HEK293 (cell line): ENCODE results near the gene PEX14.

Experiments used
- CTCF ChIA-PET: fragments of 350-600 bp; formaldehyde crosslinking; extraction: SDS; loops from one replicate; lab custom pipeline; 2021; ENCODE audit warnings: antibody characterized with exemption; lab: Yijun Ruan, JAX
- POLR2A ChIA-PET: fragments of 300-600 bp; formaldehyde crosslinking; extraction: SDS; loops from one replicate; lab custom pipeline; 2020; ENCODE audit warnings: antibody characterized with exemption, inconsistent platforms; lab: Yijun Ruan, JAX
- H3K27ac ChIP-seq: fragments of 200-500 bp; sonication (Bioruptor generic); 2 replicates; pipeline ENCODE4 v1.5.1; 2014; ENCODE audit warnings: low read depth, low read length, control low read depth, inconsistent platforms; ENCODE audit errors: extremely low read depth
- H3K36me3 ChIP-seq, 2 experiments: fragments of 200-500 bp in 1 of 2; sonication (Bioruptor generic) in 1 of 2; 1 replicate in 1 of 2; 2 replicates in 1 of 2; pipeline ENCODE4 v1.5.1; 2014 to 2017; ENCODE audit warnings: inconsistent platforms in 2 of 2, low read length in 2 of 2; ENCODE audit not compliant: control insufficient read depth in 2 of 2, insufficient read depth in 1 of 2
- H3K4me1 ChIP-seq: fragments of 200-500 bp; sonication (Bioruptor generic); 2 replicates; pipeline ENCODE4 v1.5.1; 2014; ENCODE audit warnings: mild to moderate bottlenecking, low read length, inconsistent platforms; ENCODE audit not compliant: control insufficient read depth, insufficient read depth
- H3K4me3 ChIP-seq: 2 replicates; pipeline ENCODE4 v1.5.1; 2011; ENCODE audit warnings: low read depth, mild to moderate bottlenecking, control low read depth, low read length, moderate library complexity
- H3K9me3 ChIP-seq: fragments of 200-500 bp; sonication (Bioruptor generic); 2 replicates; pipeline ENCODE4 v1.5.1; 2014; ENCODE audit warnings: low read depth, low read length, inconsistent platforms; ENCODE audit not compliant: control insufficient read depth, insufficient read depth
- BCL11A ChIP-seq: fragments of 450-650 bp; formaldehyde crosslinking; IDR thresholded peaks from 2 replicates; pipeline ENCODE4 v1.5.1; 2016; ENCODE audit warnings: low read depth, missing biosample characterization, missing genetic modification characterization
- EGR2 ChIP-seq: fragments of 450-650 bp; formaldehyde crosslinking; IDR thresholded peaks from 2 replicates; pipeline ENCODE4 v1.5.1; 2016; ENCODE audit warnings: low read depth, missing biosample characterization, missing genetic modification characterization
- HOXA7 ChIP-seq: sonication (generic); formaldehyde crosslinking; IDR thresholded peaks from 2 replicates; pipeline ENCODE4 v1.8.1; 2022; ENCODE audit warnings: missing genetic modification reagents, borderline replicate concordance
- KLF10 ChIP-seq: fragments of 450-650 bp; IDR thresholded peaks from 2 replicates; pipeline ENCODE4 v1.5.1; 2018; ENCODE audit warnings: missing biosample characterization, mild to moderate bottlenecking, missing genetic modification characterization
- PRDM10 ChIP-seq: fragments of 450-650 bp; formaldehyde crosslinking; IDR thresholded peaks from 2 replicates; pipeline ENCODE4 v1.5.1; 2016; ENCODE audit warnings: missing biosample characterization, missing genetic modification characterization
- RBAK ChIP-seq: fragments of 450-650 bp; formaldehyde crosslinking; IDR thresholded peaks from 2 replicates; pipeline ENCODE4 v1.5.1; 2016; ENCODE audit warnings: missing biosample characterization, missing genetic modification characterization
- SP2 ChIP-seq: fragments of 450-650 bp; formaldehyde crosslinking; IDR thresholded peaks from 2 replicates; pipeline ENCODE4 v1.5.1; 2016; ENCODE audit warnings: missing biosample characterization, missing genetic modification characterization
- SP3 ChIP-seq: fragments of 450-650 bp; formaldehyde crosslinking; IDR thresholded peaks from 2 replicates; pipeline ENCODE4 v1.5.1; 2016; ENCODE audit warnings: missing biosample characterization, missing genetic modification characterization
- YY1 ChIP-seq: fragments of 450-650 bp; formaldehyde crosslinking; IDR thresholded peaks from 2 replicates; pipeline ENCODE4 v1.5.1; 2018; ENCODE audit warnings: missing biosample characterization, missing genetic modification characterization
- ZBTB26 ChIP-seq: fragments of 450-650 bp; formaldehyde crosslinking; optimal IDR thresholded peaks from 2 replicates; pipeline ENCODE3; 2016; ENCODE audit warnings: missing biosample characterization, mild to moderate bottlenecking, missing genetic modification characterization
- ZBTB8A ChIP-seq: fragments of 450-650 bp; formaldehyde crosslinking; IDR thresholded peaks from 2 replicates; pipeline ENCODE4 v1.5.1; 2016; ENCODE audit warnings: missing biosample characterization, missing genetic modification characterization
- ZFHX2 ChIP-seq: fragments of 450-650 bp; formaldehyde crosslinking; conservative IDR thresholded peaks from 2 replicates; pipeline ENCODE4 v1.5.1; 2016; ENCODE audit warnings: missing biosample characterization, missing genetic modification characterization
- ZFP3 ChIP-seq: fragments of 450-650 bp; formaldehyde crosslinking; IDR thresholded peaks from 2 replicates; pipeline ENCODE4 v1.5.1; 2016; ENCODE audit warnings: low read depth, missing biosample characterization, missing genetic modification characterization
- ZNF138 ChIP-seq: fragments of 450-650 bp; formaldehyde crosslinking; IDR thresholded peaks from 2 replicates; pipeline ENCODE4 v1.5.1; 2016; ENCODE audit warnings: missing biosample characterization, missing genetic modification characterization, borderline replicate concordance
- ZNF174 ChIP-seq: fragments of 450-650 bp; formaldehyde crosslinking; IDR thresholded peaks from 2 replicates; pipeline ENCODE4 v1.5.0; 2017; ENCODE audit warnings: missing biosample characterization, mild to moderate bottlenecking, missing genetic modification characterization
- ZNF175 ChIP-seq: fragments of 450-650 bp; formaldehyde crosslinking; IDR thresholded peaks from 2 replicates; pipeline ENCODE4 v1.5.1; 2016; ENCODE audit warnings: missing biosample characterization, missing genetic modification characterization
- ZNF26 ChIP-seq: fragments of 450-650 bp; formaldehyde crosslinking; IDR thresholded peaks from 2 replicates; pipeline ENCODE4 v1.5.1; 2016; ENCODE audit warnings: missing biosample characterization, missing genetic modification characterization
- ZNF391 ChIP-seq: fragments of 450-650 bp; formaldehyde crosslinking; IDR thresholded peaks from 2 replicates; pipeline ENCODE4 v1.5.1; 2016; ENCODE audit warnings: low read depth, missing biosample characterization, missing genetic modification characterization, borderline replicate concordance
- ZNF398 ChIP-seq: fragments of 450-650 bp; formaldehyde crosslinking; IDR thresholded peaks from 2 replicates; pipeline ENCODE4 v1.5.1; 2017; ENCODE audit warnings: missing biosample characterization, missing genetic modification characterization
- ZNF433 ChIP-seq: fragments of 450-650 bp; formaldehyde crosslinking; IDR thresholded peaks from 2 replicates; pipeline ENCODE4 v1.5.1; 2016; ENCODE audit warnings: missing biosample characterization, missing genetic modification characterization, low read depth
- ZNF48 ChIP-seq: fragments of 450-650 bp; formaldehyde crosslinking; IDR thresholded peaks from 2 replicates; pipeline ENCODE4 v1.5.1; 2016; ENCODE audit warnings: missing biosample characterization, missing genetic modification characterization
- ZNF544 ChIP-seq: fragments of 450-650 bp; formaldehyde crosslinking; IDR thresholded peaks from 2 replicates; pipeline ENCODE4 v1.5.0; 2017; ENCODE audit warnings: missing biosample characterization, missing genetic modification characterization
- ZNF600 ChIP-seq: fragments of 450-650 bp; formaldehyde crosslinking; IDR thresholded peaks from 2 replicates; pipeline ENCODE4 v1.5.1; 2016; ENCODE audit warnings: missing biosample characterization, missing genetic modification characterization
- ZNF610 ChIP-seq: fragments of 450-650 bp; formaldehyde crosslinking; IDR thresholded peaks from 2 replicates; pipeline ENCODE4 v1.5.1; 2016; ENCODE audit warnings: missing biosample characterization, missing genetic modification characterization, borderline replicate concordance
- ZNF621 ChIP-seq: fragments of 450-650 bp; formaldehyde crosslinking; IDR thresholded peaks from 2 replicates; pipeline ENCODE4 v1.5.1; 2017; ENCODE audit warnings: missing biosample characterization, missing genetic modification characterization
- ZNF658 ChIP-seq: fragments of 450-650 bp; formaldehyde crosslinking; IDR thresholded peaks from 2 replicates; pipeline ENCODE4; 2016; ENCODE audit warnings: missing biosample characterization, missing genetic modification characterization

PEX14 gene

GRCh38 chr1:10633416-10633815, 158.7 kb downstream of the PEX14 start (continued):
- TF ChIP-seq ZBTB26 (tag by site-specific recombination): no peak
- TF ChIP-seq RBAK (tag by site-specific recombination): no peak
- TF ChIP-seq, all 188 proteins: peak for 0

- TF ChIP-seq ZNF26 (tag by site-specific recombination) (no peak), ZNF174 (tag by site-specific recombination) (no peak), ZNF621 (tag by site-specific recombination) (no peak), ZNF48 (no peak), SP2 (no peak), PRDM10 (tag by site-specific recombination) (no peak), ZNF600 (tag by site-specific recombination) (no peak), HOXA7 (CRISPR knock-in tag) (no peak), ZNF658 (tag by site-specific recombination) (no peak)
- CTCF ChIA-PET: no interaction called here
- peaks cover 0 to 11% of the 10 kb centered on the region in 2 experiments; a peak in 1 of 3 replicates for H3K36me3 ChIP-seq
- H3K4me3 ChIP-seq: no peak overlapping the region
- POLR2A ChIA-PET: no interaction called here
- no peaks in the 10 kb centered on the region for H3K9me3 ChIP-seq
- H3K4me1 ChIP-seq: peaks cover 4% of the 10 kb centered on the region
- no peak overlapping the region for H3K27ac ChIP-seq
These were observed 159.3 kb downstream of the PEX14 start for GRCh38 chr1:10634075-10634427.

- Histone ChIP-seq H3K4me1 (peaks cover 4% of the 10 kb centered on the region), H3K9me3 (no peaks in the 10 kb centered on the region), H3K27ac (0 out of 2 replicates have a peak overlapping the region, but pooled peaks have one; percentile 30), H3K4me3 (no peak overlapping the region), H3K36me3 (peaks cover 0 to 11% of the 10 kb centered on the region in 2 experiments; a peak in 1 of 3 replicates)
- ChIA-PET POLR2A (no interaction called here), CTCF (interaction anchor here (0.6 to 0.7 kb wide), 2 partner anchors 84 to 308 kb away, joined by 3 to 4 read pairs; no protein-coding TSS in a partner anchor)
- TF ChIP-seq ZNF391 (tag by site-specific recombination) (no peak), ZBTB8A (tag by site-specific recombination) (peak; percentile 40), KLF10 (tag by site-specific recombination) (no peak), ZFP3 (tag by site-specific recombination) (no peak), ZNF175 (tag by site-specific recombination) (no peak), YY1 (tag by site-specific recombination) (no peak), ZNF610 (no peak), BCL11A (tag by site-specific recombination) (no peak), ZNF138 (tag by site-specific recombination) (no peak), ZNF433 (tag by site-specific recombination) (no peak), ZNF544 (tag by site-specific recombination) (no peak), SP3 (tag by site-specific recombination) (peak; percentile 35; the same call in 1 of the 2 replicates), EGR2 (tag by site-specific recombination) (peak; percentile 58; the same call in 1 of the 2 replicates), ZFHX2 (peak; percentile 84), ZNF398 (0 out of 2 replicates have a peak, but pooled peaks have one; percentile 12)
These were observed 159.8 kb downstream of the PEX14 start for GRCh38 chr1:10634428-10635084.
